HG02678 (cell line): ENCODE results near the gene PARD3.

Experiments
- ATAC-seq: cut with Tn5 transposase; IDR thresholded peaks from one replicate; pipeline ENCODE4 v1.9.1; 2021; ENCODE audit warnings: mild to moderate bottlenecking, moderate library complexity; ENCODE audit not compliant: unreplicated experiment

PARD3 gene

GRCh38 chr10:34629084-34629483, 186.0 kb downstream of the PARD3 start:
- no peak for ATAC-seq

- ATAC-seq: no peak
These were observed 186.8 kb downstream of the PARD3 start for GRCh38 chr10:34628174-34628796.

GRCh38 chr10:34627741-34628140, 187.4 kb downstream of the PARD3 start:
- ATAC-seq: no peak

- ATAC-seq: no peak
These were observed 187.8 kb downstream of the PARD3 start for GRCh38 chr10:34627331-34627730.

- ATAC-seq: no peak
These were observed 188.8 kb downstream of the PARD3 start for GRCh38 chr10:34626158-34626880.

- no peak for ATAC-seq
These were observed 190.6 kb downstream of the PARD3 start for GRCh38 chr10:34624323-34625153.

GRCh38 chr10:34622945-34623344, 192.2 kb downstream of the PARD3 start:
- ATAC-seq: no peak

- no peak for ATAC-seq
These were observed 196.5 kb downstream of the PARD3 start for GRCh38 chr10:34618611-34619010.

GRCh38 chr10:34615770-34616169, 199.3 kb downstream of the PARD3 start:
- peak; percentile 68 for ATAC-seq

GRCh38 chr10:34613491-34613890, 201.6 kb downstream of the PARD3 start:
- ATAC-seq: no peak

GRCh38 chr10:34612938-34613337, 202.2 kb downstream of the PARD3 start:
- no peak for ATAC-seq

- no peak for ATAC-seq
These were observed 202.7 kb downstream of the PARD3 start for GRCh38 chr10:34612446-34612845.

GRCh38 chr10:34609287-34609940, 205.7 kb downstream of the PARD3 start:
- no peak for ATAC-seq

- no peak for ATAC-seq
These were observed 207.2 kb downstream of the PARD3 start for GRCh38 chr10:34607894-34608293.

GRCh38 chr10:34606890-34607289, 208.2 kb downstream of the PARD3 start:
- no peak for ATAC-seq

- ATAC-seq: no peak
These were observed 212.6 kb downstream of the PARD3 start for GRCh38 chr10:34602478-34602877.

GRCh38 chr10:34601691-34602090, 213.4 kb downstream of the PARD3 start:
- no peak for ATAC-seq

- ATAC-seq: no peak
These were observed 215.9 kb downstream of the PARD3 start for GRCh38 chr10:34599026-34599795.

- no peak for ATAC-seq
These were observed 218.7 kb downstream of the PARD3 start for GRCh38 chr10:34596351-34596750.

- no peak for ATAC-seq
These were observed 221.2 kb downstream of the PARD3 start for GRCh38 chr10:34593930-34594329.
